GM18511 (cell line): ENCODE results near the gene EVL.

Experiments used
- ATAC-seq: cut with Tn5 transposase; IDR thresholded peaks from one replicate; pipeline ENCODE4 v1.9.1; 2021; ENCODE audit warnings: mild to moderate bottlenecking, moderate library complexity; ENCODE audit not compliant: unreplicated experiment

EVL gene

DNA sequence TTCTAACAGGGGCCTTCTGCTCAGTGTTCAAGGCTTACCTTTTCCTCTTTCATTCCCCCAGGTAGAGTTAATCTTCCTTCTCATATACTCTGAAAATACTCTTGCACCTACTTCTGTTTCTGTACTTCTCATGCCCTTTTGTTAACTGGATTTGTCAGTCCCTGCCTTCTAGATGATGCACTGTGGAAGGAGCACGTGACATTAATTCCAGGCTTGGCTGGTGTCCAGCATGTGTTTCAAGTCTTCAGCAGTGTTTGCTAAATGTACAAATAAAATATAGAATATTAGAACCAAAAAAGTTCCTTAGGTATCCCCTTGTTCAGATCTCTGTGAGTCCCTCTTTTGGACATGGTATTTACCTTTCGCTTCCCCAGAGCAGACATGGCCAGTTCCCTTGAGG is 27.9 kb upstream of the EVL start:
- ATAC-seq: no peak

DNA sequence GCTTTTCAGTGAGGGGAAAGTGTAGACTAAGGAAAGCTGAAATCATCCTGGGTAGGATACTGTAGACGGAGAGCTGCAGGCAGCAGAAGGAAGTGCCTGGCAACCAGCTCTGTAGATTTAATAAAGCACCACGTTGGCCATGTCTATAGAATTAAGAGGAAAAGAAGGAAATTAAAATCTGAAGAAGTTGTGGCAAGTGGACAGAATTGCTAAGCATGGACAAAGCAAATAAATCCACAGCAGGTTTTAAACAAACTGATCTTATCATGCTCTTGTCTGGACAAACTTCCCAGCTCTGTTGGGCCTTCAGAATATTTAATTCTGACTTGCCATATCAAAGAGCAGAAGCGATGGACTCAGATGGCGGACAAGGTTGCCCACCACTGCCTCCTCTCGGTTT is 27.2 kb upstream of the EVL start:
- ATAC-seq: no peak

DNA sequence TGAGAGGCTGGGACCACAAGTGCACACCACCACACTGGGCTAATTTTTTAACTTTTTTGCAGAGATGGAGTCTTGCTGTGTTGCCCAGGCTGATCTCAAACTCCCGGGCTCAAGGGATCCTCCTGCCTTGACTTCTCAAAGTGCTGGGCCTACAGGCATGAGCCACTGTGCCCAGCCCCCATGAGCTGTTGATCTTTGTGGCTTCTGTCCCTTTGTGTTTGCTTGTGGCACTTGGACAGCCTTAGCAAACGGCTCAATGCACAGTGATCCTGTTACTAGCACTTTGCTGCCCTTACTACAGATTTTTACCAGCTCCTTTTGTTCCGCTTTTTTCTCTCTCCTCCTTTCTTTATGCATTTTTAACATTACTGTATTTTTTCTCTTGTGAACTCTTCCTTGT is 25.3 kb upstream of the EVL start:
- no peak for ATAC-seq

DNA sequence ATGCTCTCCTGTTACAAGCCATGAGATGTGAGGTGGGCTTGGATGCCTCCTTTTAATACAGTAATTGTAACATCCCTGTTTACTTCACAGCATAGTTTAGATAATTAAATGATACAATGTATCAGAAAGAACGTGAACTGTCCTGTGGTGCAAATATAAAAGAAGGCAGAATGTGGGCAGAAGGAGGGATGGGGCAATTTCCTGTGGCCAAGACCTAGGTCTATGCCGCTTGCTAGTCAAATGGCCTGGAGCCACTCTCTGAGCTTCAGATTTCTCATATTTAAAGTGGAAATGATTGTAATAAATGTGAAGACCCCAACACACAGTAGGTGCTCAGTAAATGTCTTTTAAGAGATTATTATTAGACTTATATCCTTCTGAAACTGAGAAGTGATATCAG is 24.0 kb upstream of the EVL start:
- ATAC-seq: no peak

DNA sequence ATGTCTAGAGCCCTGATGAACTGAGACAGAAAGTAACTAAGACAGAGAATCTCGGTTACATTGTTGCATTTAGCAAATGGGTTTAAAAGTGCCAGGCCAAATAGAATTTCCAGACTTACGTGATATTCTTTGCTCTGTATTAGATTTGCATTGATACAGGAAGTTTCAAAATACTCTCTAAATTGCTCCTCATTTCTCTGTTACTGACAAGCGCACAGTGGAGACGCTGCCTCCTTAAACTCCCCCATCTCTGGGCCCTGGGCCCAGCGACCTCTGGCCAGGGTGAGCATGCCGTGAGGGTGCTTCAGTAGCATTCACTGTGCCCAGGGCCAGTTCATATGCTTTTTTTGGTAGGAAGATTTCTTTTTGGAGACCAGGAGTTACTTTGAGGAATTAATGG is 22.9 kb upstream of the EVL start:
- no peak for ATAC-seq

DNA sequence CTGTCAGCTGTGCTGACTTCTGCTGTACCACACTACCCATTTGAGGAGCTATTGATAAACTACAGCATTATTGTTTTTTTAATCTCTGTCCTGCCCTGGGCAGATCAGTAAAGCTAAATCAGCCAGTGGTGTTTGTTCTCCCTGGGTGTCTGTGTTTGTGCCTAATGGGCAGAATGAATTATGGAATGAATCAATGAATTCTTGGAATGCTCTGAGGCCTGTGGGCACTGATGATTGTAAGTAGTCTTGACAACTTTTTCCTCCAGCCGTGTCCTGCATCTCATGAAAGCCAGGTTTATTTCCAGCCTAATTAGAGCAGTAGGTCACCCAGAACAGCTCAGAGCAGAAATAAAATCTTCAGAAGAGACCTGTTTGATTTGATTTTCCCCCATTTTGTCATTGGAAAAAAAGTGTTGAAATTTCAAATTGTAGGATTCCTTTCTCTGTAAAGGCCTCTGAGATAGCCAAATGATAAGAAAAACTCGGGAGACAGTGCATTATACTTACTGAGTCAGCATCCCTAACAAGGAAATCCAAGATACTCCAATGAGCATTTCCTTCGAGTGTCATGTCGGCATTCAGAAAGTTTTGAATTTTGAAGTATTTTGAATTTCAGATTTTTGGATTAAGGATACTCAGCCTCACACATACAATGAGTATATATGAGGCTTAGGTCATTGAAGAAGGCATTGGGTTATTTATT is 19.4 kb upstream of the EVL start:
- no peak for ATAC-seq

DNA sequence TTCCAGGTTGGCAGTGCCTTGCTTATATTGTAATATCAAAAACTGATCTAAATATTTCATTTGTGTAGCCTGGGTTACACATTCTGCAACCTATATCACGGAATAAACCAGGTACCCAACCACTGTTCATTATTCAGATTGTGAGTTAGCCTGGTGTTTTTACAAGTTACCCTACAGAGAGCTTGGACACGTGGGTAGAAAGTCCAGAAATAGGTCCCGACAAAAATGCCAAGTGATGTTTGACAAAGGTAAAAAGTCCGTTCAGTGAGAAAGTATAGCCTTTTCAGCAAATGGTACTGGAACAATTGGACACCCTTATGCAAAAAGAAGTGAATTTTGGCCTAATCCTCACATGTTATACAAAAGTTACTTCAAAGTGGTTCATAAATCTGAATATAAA is 17.6 kb upstream of the EVL start:
- ATAC-seq: no peak

DNA sequence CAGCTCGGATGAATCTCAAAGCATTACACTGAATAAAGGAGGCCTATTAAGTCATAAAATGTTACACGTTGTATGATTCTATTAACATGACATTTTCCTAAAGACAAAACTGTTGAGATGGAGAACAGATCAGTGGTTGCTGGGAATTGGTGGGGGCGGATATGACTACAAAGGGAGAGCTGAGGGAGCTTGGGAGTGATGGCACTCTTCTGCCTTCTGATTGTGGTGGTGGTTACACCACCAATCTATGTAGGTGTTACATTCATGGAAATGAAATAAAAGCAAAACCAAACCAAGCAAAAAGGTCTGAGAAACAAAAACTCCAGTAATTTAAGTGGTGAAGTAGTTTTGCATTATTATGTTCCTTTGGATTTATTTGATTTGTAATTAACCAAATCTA is 16.4 kb upstream of the EVL start:
- ATAC-seq: no peak

DNA sequence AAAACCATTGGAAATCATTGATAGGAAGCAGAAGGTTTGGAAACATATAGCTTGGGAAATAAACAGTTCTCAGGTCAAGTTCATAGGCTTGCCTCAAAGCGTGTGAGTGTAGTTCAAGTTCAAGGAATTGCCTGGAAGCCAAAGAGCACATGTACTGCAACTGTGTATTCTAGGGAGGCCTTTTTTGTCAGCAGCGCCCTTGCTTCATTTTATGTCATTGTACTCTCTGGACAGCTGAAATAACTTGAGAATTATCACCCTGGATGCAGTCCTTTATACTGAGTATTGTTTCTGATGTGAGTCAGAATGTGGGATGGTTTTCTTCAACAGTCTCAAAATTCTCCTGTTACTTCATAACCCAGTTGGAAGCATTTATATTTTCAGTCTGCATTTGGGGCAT is 16.0 kb upstream of the EVL start:
- ATAC-seq: no peak

DNA sequence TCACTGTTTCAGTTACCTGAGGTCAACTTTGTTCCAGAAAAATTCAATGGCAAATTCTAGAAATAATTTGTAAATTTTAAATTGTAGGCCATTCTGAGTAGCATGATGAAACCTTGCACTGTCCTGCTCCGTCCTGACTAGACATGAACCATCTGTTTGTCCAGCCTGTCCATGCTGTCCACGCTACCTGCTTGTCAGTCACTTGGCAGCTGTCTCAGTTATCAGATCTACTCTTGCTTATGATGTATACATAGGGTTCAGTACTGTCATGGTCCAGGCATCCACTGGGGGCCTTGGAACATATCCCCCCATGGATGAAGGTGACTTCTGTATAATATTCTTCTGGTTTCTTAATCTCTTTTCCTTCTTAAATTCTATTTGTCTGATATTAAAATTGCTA is 14.1 kb upstream of the EVL start:
- ATAC-seq: no peak

DNA sequence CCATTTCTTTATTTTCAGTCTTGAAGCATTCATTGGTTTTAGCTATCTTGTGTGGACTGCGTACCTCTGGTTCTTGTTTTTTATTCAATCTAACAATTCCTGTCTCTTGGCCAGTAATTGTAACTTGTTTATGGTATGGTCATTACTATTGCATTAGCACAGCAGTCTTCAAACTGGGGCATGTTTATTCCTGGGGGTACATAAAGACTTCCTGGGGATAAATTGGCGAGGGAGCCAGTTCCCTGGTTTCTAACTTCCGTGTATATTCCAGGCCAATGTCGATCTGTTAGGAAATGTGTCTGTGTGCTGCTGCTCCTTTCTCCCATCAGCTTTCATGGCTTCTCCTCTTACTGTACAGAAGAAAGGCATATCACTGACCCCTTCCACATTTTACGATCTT is 13.7 kb upstream of the EVL start:
- no peak for ATAC-seq

DNA sequence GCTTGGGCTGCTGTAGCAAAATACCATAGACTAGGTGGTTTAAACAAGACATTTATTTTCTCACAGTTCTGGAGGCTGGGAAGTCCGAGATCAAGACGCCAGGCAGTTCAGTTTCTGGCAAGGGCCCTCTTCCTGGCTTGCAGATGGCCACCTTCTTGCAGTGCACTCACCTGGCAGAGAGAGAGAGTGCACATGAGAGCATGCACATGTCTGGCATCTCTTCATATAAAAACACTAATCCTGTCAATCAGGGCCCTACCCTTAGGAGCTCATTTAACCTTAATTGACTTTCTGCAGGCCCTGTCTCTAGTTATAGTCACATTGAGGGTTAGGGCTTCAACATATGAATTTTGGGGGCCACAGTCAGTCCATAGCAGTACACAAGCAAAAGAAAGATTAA is 12.4 kb upstream of the EVL start:
- ATAC-seq: no peak

DNA sequence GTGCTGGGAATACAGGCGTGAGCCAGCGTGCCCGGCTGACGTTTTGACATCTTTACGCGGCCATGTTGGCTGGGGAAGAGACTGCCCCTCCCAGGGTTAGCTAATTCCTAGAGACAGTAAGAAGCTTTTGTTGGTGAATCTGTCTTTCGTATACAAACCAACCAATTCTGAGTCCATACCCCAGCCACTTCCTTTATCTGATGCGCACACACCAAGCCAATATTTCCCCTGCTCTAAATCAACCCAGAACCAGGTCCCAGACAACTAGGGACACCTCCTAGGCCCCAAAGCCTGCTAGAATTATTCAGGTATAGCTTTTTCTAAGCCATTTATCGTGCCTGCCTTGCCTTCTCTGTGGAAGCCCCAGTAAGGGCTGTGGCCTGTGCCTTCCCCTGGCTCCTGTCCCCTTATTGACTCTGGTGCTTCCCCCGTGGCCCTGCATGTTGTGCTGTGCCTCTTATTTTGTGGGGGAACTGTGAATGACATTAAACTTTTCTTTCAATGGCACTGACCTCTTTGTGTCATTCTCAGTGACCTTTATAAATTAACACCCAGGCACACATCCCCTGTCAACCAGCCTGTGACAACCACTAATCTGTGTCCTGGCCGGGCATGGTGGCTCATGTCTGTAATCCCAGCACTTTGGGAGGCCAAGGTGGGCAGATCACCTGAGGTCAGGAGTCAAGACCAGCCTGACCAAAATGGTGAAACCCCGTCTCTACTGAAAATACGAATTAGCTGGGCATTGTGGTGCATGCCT is 10.7 kb upstream of the EVL start:
- ATAC-seq: no peak

DNA sequence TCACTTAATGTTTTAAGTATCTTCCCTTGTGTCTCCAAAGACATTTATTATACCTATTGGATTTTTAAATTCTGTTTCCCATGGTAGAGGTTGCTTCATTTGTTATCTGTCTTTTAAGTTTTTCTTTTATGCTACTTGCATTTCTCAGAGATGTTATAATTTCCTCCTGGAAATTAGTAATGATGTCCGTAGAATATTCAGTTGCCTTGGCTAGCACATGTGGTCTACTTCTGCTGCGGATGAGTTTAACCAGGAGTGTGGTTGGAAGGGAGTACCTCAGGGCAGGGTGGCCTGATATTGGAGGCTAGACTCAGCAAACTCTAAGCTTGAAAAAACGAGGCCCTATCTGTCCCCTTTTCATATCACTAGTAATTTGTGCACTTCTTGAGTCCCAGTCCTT is 8.8 kb upstream of the EVL start:
- no peak for ATAC-seq

DNA sequence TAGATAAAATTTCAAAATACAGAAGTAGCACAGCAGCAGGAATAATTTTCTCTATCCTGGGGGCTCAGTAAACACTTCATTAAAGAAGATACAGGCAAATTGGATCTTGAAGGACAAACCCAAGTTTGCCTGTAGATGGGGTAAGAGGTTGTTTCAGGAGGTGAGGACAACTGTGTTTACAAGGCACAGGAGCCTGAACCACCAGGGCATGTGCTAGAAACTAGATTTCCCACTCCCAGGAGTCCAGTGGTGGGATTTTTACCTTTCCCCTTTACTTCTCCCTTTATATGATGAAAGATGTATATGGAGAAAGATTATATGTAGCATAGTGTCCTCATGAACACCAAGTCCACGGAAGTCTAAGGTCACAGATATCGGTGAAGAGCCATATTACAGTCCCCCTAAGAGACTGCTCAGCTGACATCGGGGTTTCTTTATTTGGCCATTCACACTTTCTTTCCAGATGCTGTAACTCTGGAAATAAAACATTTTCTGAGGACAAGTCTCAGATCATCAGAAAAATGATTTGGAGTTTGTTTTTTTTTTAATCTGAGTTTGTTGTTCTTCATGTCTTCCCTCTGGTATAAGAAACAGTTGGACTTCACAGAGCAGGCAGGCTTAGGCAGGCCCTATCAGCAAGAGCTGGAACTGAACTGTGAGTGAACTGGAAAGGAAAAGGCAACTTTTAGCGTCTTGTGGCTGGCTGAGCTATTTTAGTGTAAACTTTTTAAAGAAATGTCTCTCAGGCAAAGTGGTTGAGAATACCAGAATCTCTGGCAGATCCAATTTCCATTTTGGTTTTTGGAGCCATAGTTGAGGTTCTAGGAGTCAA is 8.0 kb upstream of the EVL start:
- ATAC-seq: no peak

DNA sequence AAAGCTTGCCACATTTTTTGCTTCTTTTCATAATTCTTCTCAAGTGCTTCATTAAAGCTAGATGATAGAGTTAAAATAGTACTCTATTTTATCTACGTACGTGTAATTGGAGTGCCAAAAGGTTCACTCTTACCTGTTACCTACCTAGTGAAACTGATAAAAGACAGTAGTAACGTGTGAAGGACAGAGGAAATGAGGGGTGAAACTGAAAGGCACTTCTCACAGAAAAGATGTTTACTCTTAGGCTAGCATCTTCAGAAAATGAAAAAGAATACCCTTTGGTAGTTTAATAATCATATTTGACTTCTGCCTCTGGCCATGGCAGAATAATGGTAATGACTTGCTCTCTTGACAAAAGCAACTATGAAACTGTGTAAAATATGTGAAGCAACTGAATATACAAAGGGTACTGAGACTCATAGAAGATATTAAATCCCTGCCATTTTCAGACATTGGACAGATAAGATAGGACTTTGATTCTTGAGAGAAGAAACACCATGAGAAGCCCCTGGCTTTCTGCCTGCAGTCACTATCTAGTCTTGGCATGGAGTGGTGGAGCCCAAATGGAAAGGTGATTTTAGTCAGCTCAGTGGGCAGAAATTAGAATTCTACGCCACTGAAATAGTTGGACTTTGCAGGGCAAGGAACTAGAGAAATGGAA is 6.3 kb upstream of the EVL start:
- ATAC-seq: peak; percentile 84

DNA sequence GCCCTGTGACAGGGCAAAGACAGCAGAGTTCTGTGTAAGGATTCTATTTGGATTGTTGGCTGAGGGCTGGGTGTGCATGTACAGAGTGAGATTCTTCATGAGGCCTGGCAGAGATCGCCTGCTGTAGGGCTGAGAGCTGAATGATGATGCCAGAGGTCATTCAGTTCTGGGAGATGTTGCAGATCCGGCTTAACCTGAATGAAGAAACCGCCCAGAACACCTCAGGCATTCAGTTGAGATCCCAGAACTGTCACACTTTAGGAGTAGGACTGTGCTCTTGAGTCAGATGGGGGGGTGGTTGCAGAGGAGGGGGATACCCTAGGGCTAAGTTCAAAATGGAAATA is 5.8 kb upstream of the EVL start:
- no peak for ATAC-seq

DNA sequence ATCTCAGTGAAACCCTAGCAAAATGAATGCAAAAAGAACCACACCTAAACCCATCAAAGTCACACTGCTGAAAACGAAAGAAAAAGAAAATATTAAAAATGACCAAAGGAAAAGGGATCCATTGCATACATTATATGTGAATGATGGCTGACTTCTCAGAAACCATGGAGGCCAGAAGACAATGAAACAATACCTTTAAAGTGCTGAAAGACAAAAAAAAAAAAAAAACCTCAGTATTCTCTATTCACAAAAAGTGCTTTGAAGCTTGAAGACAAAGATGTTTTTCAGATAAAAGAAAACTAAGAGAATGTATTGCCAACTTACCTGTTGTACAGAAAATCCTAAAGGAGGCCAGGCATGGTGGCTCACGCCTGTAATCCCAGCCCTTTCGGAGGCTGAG is 4.5 kb upstream of the EVL start:
- no peak for ATAC-seq

DNA sequence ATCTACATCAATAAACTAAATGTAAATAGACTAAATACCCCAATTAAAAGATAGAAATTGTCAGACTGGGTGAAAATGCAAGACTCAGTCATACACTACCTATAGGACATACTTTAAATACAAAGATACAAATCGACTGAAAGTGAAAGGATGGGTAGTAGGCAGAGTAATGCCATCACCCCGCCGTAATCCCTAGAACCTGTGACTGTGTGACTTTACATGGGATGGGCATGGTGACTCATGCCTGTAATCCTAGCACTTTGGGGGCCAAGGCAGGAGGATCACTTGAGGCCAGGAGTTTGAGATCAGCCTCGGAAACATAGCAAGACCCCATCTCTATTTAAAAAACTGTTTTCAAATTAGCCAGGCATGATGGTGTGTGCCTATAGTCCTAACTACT is 2.6 kb upstream of the EVL start:
- ATAC-seq: no peak

DNA sequence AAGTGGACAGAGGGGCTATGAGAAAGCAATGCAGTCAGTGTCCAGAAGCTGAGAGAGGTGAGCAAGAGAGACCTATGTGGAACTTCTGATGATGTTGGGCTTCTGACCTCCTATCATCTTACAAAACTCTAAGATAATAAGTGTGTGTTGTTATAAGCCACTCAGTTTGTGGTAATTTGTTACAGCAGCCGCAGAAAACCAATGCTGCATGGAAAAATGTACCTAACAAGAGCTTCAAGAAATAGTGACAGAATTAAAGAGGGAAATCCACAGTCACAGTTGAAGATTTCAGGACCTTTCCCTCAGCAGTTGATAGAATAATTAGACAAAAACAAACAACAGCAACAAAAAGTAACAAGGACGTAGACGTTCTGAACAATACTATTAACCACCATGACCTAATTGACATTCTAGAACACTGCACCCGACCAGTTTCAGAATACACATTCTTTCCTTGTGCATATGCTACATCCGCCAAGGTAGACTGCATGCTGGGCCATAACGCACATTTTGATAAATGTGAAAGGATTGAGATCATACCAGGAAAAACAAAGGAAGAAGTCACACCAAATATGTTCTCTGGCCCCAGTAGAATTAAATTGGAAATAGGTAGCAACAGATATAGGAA is 1.8 kb upstream of the EVL start:
- no peak for ATAC-seq
